NB4 (cell line): ENCODE data around the gene TIAM2.

ENCODE experiments used
- DNase-seq: peaks from one replicate; pipeline ENCODE4 v3.0.0; 2010; ENCODE audit warnings: low read depth
- H3K4me3 ChIP-seq: one replicate; pipeline ENCODE4 v1.5.1; 2011; ENCODE audit warnings: mild to moderate bottlenecking, low read depth, low read length, moderate library complexity
- CTCF ChIP-seq: IDR thresholded peaks from one replicate; pipeline ENCODE4 v1.5.1; 2012; ENCODE audit warnings: low read depth, low read length
- MYC ChIP-seq: IDR thresholded peaks from 2 replicates; pipeline ENCODE4 v1.6.1; 2011; ENCODE audit warnings: low read depth, low read length
- POLR2A ChIP-seq: IDR thresholded peaks from 2 replicates; pipeline ENCODE4 v1.6.1; 2011; ENCODE audit warnings: mild to moderate bottlenecking; ENCODE audit not compliant: insufficient read length; ENCODE audit errors: extremely low read depth
- TF ChIP-seq, protein P1 (sequence below): IDR thresholded peaks from 2 replicates; pipeline ENCODE4 v1.6.1; 2011; ENCODE audit warnings: low read depth, low read length

The TIAM2 gene

DNA sequence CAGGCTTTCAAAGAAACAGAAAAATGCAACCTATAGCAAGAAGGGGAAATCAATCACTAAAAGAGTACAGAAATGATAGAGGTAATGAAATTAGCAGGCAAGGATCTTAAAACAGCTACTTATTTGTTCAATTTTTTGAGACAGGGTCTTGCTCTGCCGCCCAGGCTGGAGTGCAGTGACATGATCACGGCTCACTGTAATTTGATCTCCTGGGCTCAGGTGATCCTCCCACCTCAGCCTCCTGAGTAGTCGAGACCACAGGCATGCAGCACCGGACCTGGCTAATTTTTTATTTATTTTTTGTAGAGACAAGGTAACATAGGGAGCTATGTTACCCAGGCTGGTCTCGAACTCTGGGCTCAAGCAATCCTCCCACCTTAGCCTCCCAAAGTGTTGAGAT lies 297.6 kb downstream of the TIAM2 start:
- DNase-seq = no peak
- H3K4me3 ChIP-seq = no peak overlapping the region
- TF ChIP-seq CTCF (no peak), POLR2A (no peak), MYC (no peak)
- TF ChIP-seq, protein P1, sequence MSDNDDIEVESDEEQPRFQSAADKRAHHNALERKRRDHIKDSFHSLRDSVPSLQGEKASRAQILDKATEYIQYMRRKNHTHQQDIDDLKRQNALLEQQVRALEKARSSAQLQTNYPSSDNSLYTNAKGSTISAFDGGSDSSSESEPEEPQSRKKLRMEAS = no peak

DNA sequence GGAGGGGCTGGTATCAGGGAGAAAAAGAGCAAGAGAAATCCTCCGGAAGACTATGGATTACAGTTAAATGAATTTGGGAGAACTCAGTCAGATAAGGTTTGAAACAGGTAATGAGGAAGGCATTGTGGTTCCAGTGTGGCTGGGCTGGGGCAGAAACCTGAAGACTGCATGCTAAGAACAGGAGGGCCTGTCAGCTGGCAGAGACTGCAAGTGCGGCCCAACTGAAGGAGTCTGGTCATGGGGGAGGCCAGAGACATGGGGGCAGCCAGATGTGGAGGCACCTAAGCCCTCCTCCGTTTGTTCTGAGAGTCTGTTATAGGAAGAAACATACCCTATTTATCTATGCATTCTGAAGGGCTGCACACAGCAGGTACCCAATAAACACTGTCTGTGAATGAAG lies 302.6 kb downstream of the TIAM2 start:
- TF ChIP-seq CTCF (no peak), MYC (no peak), POLR2A (no peak)
- TF ChIP-seq, protein P1 = no peak

DNA sequence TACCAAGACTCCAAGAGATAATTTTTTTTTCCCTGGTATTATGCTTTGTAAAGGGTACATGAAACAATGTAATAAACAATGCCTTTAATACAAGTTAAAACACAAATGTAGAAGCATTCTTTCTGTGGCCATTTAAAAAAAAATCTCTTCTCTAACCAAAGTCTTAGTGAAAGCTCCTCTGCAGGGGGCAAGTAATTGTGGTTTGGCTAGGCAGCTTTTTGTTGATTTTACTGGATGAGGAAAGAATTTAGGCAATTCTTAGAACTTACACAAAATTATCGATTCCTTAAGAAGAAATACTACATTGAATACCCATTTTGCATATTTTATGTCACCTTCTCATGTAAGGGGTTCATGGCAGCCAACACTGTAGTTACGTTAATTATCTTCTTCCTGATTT lies 306.8 kb downstream of the TIAM2 start:
- no peak for DNase-seq
- TF ChIP-seq CTCF (no peak), MYC (no peak), POLR2A (no peak)
- TF ChIP-seq, protein P1 = no peak
- no peak overlapping the region for H3K4me3 ChIP-seq

More for the DNA sequence above, 302.6 kb downstream of the TIAM2 start:
- DNase-seq = no peak
- H3K4me3 ChIP-seq = no peak overlapping the region

GRCh38 chr6:155303361-155303870 lies 308.3 kb downstream of the TIAM2 start:
- TF ChIP-seq MYC (no peak), POLR2A (no peak), CTCF (no peak)
- TF ChIP-seq, protein P1 = no peak
- DNase-seq = no peak
- H3K4me3 ChIP-seq = no peak overlapping the region

GRCh38 chr6:155306958-155307357 lies 311.8 kb downstream of the TIAM2 start:
- no peak overlapping the region for H3K4me3 ChIP-seq
- TF ChIP-seq, protein P1 = no peak
- no peak for TF ChIP-seq POLR2A
- no peak for TF ChIP-seq MYC
- no peak for TF ChIP-seq CTCF
- no peak for DNase-seq
